HG03432 (cell line): Measurements from ENCODE around the gene FLT1.

Source experiments
- ATAC-seq: cut with Tn5 transposase; IDR thresholded peaks from one replicate; pipeline ENCODE4 v1.9.1; 2021; ENCODE audit warnings: mild to moderate bottlenecking, moderate library complexity; ENCODE audit not compliant: unreplicated experiment

Gene FLT1

GRCh38 chr13:28463481-28463880 is 31.4 kb downstream of the FLT1 start:
- ATAC-seq, result no peak

DNA sequence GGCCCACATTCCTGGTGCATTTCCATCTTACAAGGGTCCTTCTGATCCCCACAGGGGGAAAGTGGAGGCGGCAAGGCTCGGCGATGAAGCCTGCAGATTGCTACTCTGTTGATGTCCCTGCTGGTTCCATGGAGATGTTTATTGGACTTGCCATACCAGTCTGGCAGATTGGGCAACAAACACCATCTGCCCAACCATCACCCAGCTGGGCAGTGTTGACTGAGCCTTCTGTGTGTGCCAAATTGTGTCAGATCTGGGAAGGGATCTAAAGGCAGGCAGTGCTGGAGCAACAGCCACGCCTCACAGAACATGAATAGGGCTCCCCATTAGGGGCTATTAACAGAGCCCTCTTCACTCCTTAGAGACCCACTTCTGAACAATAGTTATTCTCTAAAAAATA is 35.0 kb downstream of the FLT1 start:
- no peak for ATAC-seq

DNA sequence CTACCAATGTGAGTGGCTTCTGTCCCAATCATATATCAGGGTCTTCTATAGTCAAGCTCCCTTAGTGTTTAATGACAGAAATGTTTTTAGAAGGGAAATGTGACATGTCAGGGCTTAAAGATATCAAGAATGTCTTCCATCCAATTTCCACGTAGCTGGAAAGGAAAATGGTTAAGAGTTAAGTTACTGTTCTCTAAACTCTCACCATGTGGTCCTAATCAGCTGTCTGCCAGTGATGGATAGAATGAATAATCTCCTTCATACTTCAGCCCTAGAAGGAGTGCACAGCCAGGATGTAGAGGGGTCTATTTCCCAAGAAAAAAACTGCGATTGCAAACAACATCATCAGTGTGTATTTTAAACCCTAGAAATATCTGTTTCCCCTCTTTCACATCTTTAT is 36.3 kb downstream of the FLT1 start:
- ATAC-seq, result no peak

DNA sequence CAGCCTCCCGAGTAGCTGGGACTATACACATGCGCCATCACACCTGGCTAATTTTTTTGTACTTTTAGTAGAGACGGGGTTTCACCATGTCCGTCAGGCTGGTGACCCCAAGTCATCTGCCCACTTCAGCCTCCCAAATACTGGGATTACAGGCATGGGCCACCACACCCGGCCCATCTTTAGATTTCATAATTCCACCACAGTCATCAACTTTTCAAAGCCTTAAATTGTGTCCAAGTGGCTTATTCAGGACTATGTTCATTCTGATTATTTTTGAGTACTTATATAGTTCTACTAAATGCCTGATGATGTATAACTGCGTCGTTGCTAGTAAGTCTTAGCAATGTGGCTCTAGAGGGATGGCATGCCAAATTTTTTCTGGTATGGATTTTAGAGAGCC is 36.9 kb downstream of the FLT1 start:
- no peak for ATAC-seq

DNA sequence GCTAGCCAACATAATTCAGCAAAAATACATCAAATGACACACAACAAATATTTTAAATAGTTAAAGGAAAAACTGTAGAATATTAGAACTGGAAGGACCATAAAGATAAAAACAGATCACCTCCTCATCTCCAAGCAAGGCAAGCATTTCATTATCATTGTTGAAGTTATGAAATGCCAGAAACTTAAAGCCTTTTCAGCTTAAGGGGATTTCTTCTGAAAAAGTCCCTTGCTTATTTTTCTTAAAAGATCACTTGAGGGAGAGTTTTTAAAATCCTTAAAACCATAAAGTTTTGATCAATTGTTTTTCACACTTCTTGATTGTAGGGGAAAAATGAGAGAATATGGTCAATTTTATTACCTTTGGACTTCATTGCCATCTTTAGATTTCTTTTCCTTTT is 37.4 kb downstream of the FLT1 start:
- ATAC-seq, result no peak

GRCh38 chr13:28455580-28456194 is 39.2 kb downstream of the FLT1 start:
- ATAC-seq, result no peak

- no peak for ATAC-seq
Measured at GRCh38 chr13:28452755-28453154, 42.2 kb downstream of the FLT1 start.

- ATAC-seq, result no peak
Measured at GRCh38 chr13:28451482-28452217, 43.3 kb downstream of the FLT1 start.

- peak; percentile 66 for ATAC-seq
Measured at GRCh38 chr13:28449826-28450773, 44.8 kb downstream of the FLT1 start.

DNA sequence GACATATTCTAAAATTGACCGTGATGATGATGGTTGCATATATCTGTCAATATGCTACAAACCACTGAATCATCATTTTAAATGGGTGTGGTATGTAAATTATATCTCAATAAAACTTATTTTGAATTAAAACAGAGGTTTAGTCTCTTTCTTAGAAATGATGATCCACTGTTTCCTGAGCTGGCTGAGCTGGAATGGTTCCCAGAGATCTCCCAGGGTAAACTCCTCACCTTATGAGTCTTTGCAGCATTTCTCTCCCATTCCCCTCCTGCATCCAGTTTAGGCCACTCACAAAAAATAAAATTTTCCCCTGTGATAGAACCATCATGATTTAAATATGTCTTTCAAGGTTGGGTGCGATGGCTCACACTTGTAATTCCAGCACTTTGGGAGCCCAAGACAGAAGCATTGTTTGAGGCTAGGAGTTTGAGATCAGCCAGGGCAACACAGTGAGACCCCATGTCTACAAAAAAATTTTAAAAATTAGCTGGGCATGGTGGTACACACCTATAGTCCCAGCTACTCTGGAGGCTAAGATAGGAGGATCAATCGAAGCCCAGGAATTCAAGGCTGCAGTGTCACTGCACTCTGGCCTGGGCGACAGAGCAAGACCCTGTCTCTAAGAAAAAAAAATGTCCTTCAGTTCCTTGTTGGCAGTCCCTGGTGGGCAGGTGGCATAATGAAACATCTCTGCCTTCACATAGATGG is 46.1 kb downstream of the FLT1 start:
- ATAC-seq, result no peak

GRCh38 chr13:28447989-28448388 is 46.9 kb downstream of the FLT1 start:
- no peak for ATAC-seq

DNA sequence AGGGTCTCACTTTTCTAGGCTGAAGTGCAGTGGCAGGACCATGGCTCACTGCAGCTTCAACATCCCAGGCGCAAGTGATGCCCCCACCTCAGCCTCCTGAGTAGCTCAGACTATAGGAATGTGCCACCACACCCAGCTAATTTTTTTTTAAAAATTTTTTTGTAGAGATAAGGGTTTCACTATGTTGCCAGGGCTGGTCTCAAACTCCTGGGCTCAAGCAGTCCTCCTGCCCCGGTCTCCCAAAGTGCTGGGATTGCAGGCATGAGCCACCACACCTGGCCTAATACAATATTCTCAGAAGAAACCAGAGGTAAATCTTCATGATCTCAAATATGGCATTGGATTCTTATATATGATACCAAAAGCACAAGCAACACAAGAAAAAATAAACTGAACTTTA is 47.7 kb downstream of the FLT1 start:
- no peak for ATAC-seq

GRCh38 chr13:28442839-28443238 is 52.1 kb downstream of the FLT1 start:
- no peak for ATAC-seq

- ATAC-seq, result no peak
Measured at GRCh38 chr13:28441529-28441928, 53.4 kb downstream of the FLT1 start.

GRCh38 chr13:28440774-28441504 is 54.0 kb downstream of the FLT1 start:
- ATAC-seq, result no peak

DNA sequence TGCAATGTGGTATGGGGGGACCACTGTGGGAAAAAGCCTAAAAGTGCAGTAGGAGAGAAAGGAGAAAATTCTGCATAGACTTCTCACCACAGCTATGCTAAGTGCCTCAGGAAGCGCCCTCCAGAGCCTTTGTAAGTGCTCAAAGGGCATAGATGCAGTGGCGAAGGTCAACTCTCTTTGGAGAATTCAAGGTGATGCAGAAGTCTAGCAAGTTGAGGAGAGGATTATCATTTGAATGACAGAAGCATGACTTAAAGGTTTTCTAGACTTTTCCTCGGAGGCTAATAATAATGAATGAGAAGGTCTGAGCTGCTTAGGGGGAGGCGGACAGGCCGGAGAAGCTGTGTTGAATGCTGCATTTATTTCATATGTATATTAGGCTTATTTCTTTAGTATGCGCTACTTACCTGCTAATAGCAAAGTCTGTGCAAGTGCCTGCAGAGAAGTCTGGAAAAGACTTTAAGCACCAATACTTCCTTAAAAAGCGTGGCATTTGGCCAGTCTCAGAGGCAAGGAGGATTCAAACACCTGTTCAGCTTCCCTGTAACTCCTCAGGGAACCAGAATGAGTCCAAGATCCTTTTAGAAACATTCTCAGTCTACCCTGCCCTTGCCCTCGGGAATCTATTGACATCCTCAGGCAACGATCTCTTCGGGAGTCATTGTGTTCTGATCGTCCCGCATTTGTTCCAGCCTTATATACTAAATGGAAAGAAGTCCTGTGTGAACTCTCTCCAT is 56.2 kb downstream of the FLT1 start:
- ATAC-seq, result no peak

GRCh38 chr13:28438067-28438466 is 56.9 kb downstream of the FLT1 start:
- ATAC-seq, result no peak

DNA sequence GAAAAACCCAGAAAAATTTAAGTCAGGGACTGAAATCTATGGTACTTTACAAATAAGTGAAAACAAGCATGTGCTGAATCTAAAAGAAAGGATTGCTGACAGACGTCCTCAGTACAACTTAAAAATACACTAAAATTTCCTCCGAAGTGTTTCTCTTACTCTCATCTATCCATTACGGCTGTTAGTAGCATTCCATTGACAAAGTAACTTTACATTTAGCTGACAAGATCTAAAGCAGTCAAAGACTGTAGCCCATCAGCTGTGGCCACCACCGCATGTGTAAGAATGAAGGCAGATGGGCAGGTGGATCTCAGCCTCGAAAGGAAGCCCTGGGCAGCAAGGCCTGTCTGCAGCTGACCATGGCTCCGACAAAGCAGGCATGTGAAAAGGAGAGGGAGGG is 59.0 kb downstream of the FLT1 start:
- ATAC-seq, result no peak

DNA sequence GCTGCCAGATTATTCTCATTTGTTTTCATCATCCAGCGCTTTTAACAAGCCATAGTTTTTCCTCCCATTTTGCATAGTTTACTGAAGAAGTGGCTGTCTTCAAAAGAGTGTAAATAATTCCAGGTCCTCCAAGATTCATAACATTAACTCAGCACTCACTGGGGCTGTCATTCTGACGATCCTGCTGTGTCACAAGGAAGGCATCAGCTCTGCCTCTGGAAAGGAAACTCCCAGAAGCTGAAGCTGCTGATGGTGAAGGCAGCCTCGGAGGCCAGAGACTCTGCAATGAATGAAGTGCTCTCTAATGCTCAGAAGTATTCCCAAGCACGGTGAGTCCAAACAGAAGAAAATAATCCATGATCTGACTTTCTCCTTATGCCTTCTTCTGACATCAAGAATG is 60.0 kb downstream of the FLT1 start:
- no peak for ATAC-seq
